ENCODE measurements around the gene C1QA. TPM values are rescaled to one million over a fixed set of nuclear protein-coding genes. Genes with fewer than 3 reads are reported as not detected.

The C1QA gene
- total RNA-seq, 1 experiment from 2014 or later: not detected

GRCh38 chr1:22608361-22608760 lies 28.1 kb upstream of the C1QA start:
- Histone ChIP-seq H4K20me1 (ENCODE audit: low read length) (no peaks in the 10 kb centered on the region), H3K79me2 (ENCODE audit: low read length) (no peaks in the 10 kb centered on the region), H3K27me3 (ENCODE audit: low read length) (peaks cover 48% of the 10 kb centered on the region), H3K9me3 (ENCODE audit: low read length) (no peaks in the 10 kb centered on the region), H3K4me1 (ENCODE audit: insufficient read depth, low read length) (no peaks in the 10 kb centered on the region), H3K4me2 (ENCODE audit: low read length) (no peak overlapping the region), H3K9ac (ENCODE audit: low read length) (no peak overlapping the region), H2AFZ (ENCODE audit: low read length) (no peak overlapping the region), H3K9me2 (replicated peaks; ENCODE audit: low read length) (no peaks in the 10 kb centered on the region), H3K4me3 (ENCODE audit: low read length) (no peak overlapping the region), H3K27ac (ENCODE audit: low read length) (no peak overlapping the region), H3K36me3 (ENCODE audit: low read depth, low read length) (no peaks in the 10 kb centered on the region), H3F3A (ENCODE audit: low read length, unreplicated experiment) (no peaks in the 10 kb centered on the region)
- intact Hi-C loops (cut with micrococcal nuclease): no loop called here
- ChIA-PET CTCF (no interaction called here), POLR2A (ENCODE audit: unreplicated experiment) (no interaction called here)
- DNase-seq: no peak
- no peak for ATAC-seq
- TF ChIP-seq EZH2phosphoT487 (IDR thresholded peaks at IDR 0.05; ENCODE audit: borderline replicate concordance, low read length): no peak
- no peak for TF ChIP-seq CTCF (conservative IDR thresholded peaks at IDR 0.05; ENCODE audit: low read depth, low read length)
- no peak for TF ChIP-seq EZH2 (IDR thresholded peaks at IDR 0.05; ENCODE audit: low read length, unreplicated experiment)
- no TSS peak for BruUV-seq (replicated peaks)

GRCh38 chr1:22609291-22609690 lies 27.1 kb upstream of the C1QA start:
- H2AFZ ChIP-seq (ENCODE audit: low read length): no peak overlapping the region
- H3K9ac ChIP-seq (ENCODE audit: low read length): no peak overlapping the region
- H3K27me3 ChIP-seq (ENCODE audit: low read length): peaks cover 39% of the 10 kb centered on the region
- TF ChIP-seq EZH2 (IDR thresholded peaks at IDR 0.05; ENCODE audit: low read length, unreplicated experiment) (no peak), CTCF (conservative IDR thresholded peaks at IDR 0.05; ENCODE audit: low read depth, low read length) (no peak), EZH2phosphoT487 (IDR thresholded peaks at IDR 0.05; ENCODE audit: borderline replicate concordance, low read length) (no peak)
- no peaks in the 10 kb centered on the region for H3F3A ChIP-seq (ENCODE audit: low read length, unreplicated experiment)
- no peak overlapping the region for H3K4me3 ChIP-seq (ENCODE audit: low read length)
- DNase-seq: no peak
- no TSS peak for BruUV-seq (replicated peaks)
- H3K4me2 ChIP-seq (ENCODE audit: low read length): no peak overlapping the region
- H3K4me1 ChIP-seq (ENCODE audit: insufficient read depth, low read length): no peaks in the 10 kb centered on the region
- no peak for ATAC-seq
- no peak overlapping the region for H3K27ac ChIP-seq (ENCODE audit: low read length)
- no peaks in the 10 kb centered on the region for H4K20me1 ChIP-seq (ENCODE audit: low read length)
- H3K9me2 ChIP-seq (replicated peaks; ENCODE audit: low read length): no peaks in the 10 kb centered on the region
- CTCF ChIA-PET: no interaction called here
- H3K9me3 ChIP-seq (ENCODE audit: low read length): no peaks in the 10 kb centered on the region
- intact Hi-C loops (cut with micrococcal nuclease): no loop called here
- POLR2A ChIA-PET (ENCODE audit: unreplicated experiment): no interaction called here
- no peaks in the 10 kb centered on the region for H3K36me3 ChIP-seq (ENCODE audit: low read depth, low read length)
- no peaks in the 10 kb centered on the region for H3K79me2 ChIP-seq (ENCODE audit: low read length)

- BruUV-seq (replicated peaks): no TSS peak
- Histone ChIP-seq H3K27ac (ENCODE audit: low read length) (no peak overlapping the region), H3K27me3 (ENCODE audit: low read length) (peaks cover 35% of the 10 kb centered on the region), H3K4me2 (ENCODE audit: low read length) (no peak overlapping the region), H3F3A (ENCODE audit: low read length, unreplicated experiment) (no peaks in the 10 kb centered on the region), H3K36me3 (ENCODE audit: low read depth, low read length) (no peaks in the 10 kb centered on the region), H3K4me1 (ENCODE audit: insufficient read depth, low read length) (no peaks in the 10 kb centered on the region), H3K9me2 (replicated peaks; ENCODE audit: low read length) (no peaks in the 10 kb centered on the region), H4K20me1 (ENCODE audit: low read length) (no peaks in the 10 kb centered on the region), H3K9ac (ENCODE audit: low read length) (no peak overlapping the region), H3K4me3 (ENCODE audit: low read length) (no peak overlapping the region), H3K9me3 (ENCODE audit: low read length) (no peaks in the 10 kb centered on the region), H2AFZ (ENCODE audit: low read length) (no peak overlapping the region), H3K79me2 (ENCODE audit: low read length) (no peaks in the 10 kb centered on the region)
- DNase-seq: peak; percentile 51
- intact Hi-C loops (cut with micrococcal nuclease): no loop called here
- CTCF ChIA-PET: no interaction called here
- POLR2A ChIA-PET (ENCODE audit: unreplicated experiment): interaction anchor here (0.6 kb wide), 1 partner anchor 304 kb away, joined by 6 read pairs; no protein-coding TSS in a partner anchor
- TF ChIP-seq EZH2 (IDR thresholded peaks at IDR 0.05; ENCODE audit: low read length, unreplicated experiment) (no peak), EZH2phosphoT487 (IDR thresholded peaks at IDR 0.05; ENCODE audit: borderline replicate concordance, low read length) (no peak), CTCF (conservative IDR thresholded peaks at IDR 0.05; ENCODE audit: low read depth, low read length) (no peak)
- no peak for ATAC-seq
These were observed 24.9 kb upstream of the C1QA start for GRCh38 chr1:22611530-22611947.

All from PC-3 (cell line).